Stimulated activated CD8-positive, alpha-beta memory T cell treated with anti-CD3 and anti-CD28 coated beads, Interleukin-2, amount 100 ng/mL, for 1 hour (primary cell): ENCODE data around the gene STOX2.
"Not testable (repeated sequence)": the region's sequence is repeated elsewhere in the genome, so short reads cannot be mapped to it uniquely, and the experiment has no call there.

Experiments used
- DNase-seq, 2 donors: peaks; one replicate each; pipeline ENCODE4 v3.0.0-alpha.2; 2020; ENCODE audit warnings: low read depth in 2 of 2

The STOX2 gene

DNA sequence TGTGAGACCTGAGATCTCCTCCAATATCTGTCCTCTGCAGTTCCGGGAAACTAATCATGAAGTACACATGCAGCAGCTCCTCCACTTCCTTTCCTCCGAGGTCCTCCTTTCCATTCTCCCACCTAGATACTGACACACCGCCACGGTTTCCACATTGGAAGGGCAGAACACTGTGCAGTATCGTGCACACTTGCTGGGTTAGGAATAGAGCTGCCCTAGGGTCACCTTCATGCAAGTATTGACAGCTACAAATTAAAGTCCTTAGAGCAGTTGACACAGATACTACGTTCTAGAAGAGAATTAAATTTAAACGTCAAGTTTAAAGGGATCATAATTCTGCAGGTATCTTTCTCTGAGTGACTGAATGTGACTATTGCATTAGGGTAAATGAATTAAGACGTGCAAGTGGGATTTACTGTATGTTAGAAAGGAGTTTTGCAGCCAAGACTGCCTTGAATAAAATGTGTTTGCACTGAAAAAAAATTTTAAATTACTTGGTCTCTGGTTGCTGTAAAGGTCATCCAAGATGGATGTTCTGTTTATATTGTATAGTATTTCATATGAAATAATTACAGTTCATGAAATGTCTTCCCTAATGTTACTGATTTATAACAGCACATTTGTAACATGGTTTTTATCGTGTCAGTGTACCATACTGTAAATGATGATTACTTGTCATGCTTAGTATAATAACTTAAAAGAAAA lies 117.7 kb downstream of the STOX2 start:
- no peak for DNase-seq

- DNase-seq: no peak
Measured at GRCh38 chr4:184024637-184025036, 119.5 kb downstream of the STOX2 start.

- DNase-seq: no peak
Measured at GRCh38 chr4:184028561-184029374, 123.7 kb downstream of the STOX2 start.

DNA sequence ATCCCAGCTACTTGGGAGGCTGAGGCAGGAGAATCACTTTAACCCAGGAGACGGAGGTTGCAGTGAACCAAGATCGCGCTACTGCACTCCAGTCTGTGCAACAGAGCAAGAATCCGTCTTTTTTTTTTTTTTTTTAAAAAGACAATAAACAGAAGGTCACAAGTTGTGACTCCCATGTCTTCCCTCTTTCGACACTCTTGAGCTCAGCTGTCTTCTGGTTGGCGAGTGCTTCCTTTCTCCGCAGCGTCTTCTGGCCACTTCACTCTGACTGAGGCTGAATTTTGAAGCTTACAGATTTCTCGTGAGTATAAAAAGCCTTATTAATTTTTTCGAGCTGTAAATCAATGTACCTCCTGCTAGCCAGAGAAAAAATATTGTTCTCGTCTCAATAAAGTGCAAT lies 124.9 kb downstream of the STOX2 start:
- DNase-seq: no peak

- no peak for DNase-seq
Measured at GRCh38 chr4:184030764-184031163, 125.7 kb downstream of the STOX2 start.

- no peak for DNase-seq
Measured at GRCh38 chr4:184032091-184032490, 127.0 kb downstream of the STOX2 start.

DNA sequence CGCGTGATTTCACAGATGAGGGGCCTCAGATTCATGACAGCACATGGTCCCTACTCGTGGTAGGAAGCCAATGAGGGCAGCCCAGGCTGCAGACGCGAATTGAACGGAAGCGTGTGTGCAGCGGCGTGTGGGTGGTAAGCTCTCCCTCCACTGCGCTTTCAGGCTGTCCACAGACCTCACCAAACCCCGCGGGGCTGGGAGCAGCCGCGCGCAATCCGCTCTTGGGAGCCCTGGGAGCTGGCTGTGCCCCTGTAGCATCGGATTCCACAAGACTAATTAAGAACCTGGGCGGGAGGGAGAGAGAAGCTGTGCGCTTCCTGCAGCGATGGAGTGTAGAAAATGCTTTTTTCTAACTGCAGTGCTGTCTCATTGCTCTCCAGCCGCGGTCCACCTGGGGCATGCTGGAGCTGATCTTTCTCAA lies 134.9 kb downstream of the STOX2 start:
- DNase-seq: no peak

GRCh38 chr4:184041156-184041555 lies 136.0 kb downstream of the STOX2 start:
- no peak for DNase-seq

GRCh38 chr4:184046148-184046547 lies 141.0 kb downstream of the STOX2 start:
- DNase-seq: no peak

- DNase-seq: not testable (repeated sequence)
Measured at GRCh38 chr4:184051262-184051661, 146.2 kb downstream of the STOX2 start.

- DNase-seq: no peak
Measured at GRCh38 chr4:184052616-184053015, 147.5 kb downstream of the STOX2 start.

DNA sequence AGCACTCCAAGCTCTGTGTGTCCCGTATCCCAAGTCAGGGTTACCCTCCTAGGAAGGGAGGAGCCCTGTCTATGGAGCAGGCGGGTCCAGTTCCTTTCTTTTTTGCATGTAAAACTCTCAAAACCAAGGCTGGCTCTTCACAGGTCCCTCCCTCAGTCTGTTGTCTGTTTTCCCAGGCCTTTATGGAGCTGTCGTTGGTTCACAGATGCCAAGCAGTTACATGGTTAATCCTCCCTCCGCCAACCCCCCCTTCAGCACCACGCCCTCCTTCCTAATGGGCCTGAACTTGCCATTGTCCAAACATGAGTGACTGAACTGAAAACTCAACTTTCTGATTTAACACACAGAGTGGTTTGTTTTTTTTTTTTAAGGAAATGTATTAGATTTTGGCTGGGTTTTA lies 148.3 kb downstream of the STOX2 start:
- no peak for DNase-seq

DNA sequence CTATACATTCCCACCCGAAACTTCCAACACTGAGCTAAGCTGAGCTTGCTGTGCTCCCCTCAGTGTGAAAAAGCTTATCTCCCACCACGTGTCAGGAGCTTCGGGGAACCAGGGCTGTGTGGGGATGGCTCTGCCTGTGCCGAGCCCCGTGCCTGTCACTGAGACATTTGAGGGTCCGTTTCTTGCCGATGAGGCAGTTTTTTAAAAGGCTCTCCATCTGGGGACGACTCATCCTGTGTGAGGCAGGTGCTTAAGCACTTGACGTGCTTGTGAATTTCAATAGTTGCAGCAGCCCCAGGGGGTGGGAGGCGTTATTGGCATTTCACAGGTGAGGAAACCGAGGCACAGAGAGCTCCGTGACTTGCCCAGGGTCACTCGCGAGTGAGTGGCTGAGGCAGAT lies 151.8 kb downstream of the STOX2 start:
- no peak for DNase-seq

GRCh38 chr4:184058026-184058425 lies 152.9 kb downstream of the STOX2 start:
- no peak for DNase-seq

- DNase-seq: no peak
Measured at GRCh38 chr4:184059099-184059498, 154.0 kb downstream of the STOX2 start.

GRCh38 chr4:184061582-184061981 lies 156.5 kb downstream of the STOX2 start:
- no peak for DNase-seq

GRCh38 chr4:184062769-184063168 lies 157.7 kb downstream of the STOX2 start:
- no peak for DNase-seq

GRCh38 chr4:184064877-184065276 lies 159.8 kb downstream of the STOX2 start:
- no peak for DNase-seq

GRCh38 chr4:184066584-184067300 lies 161.6 kb downstream of the STOX2 start:
- DNase-seq: no peak

DNA sequence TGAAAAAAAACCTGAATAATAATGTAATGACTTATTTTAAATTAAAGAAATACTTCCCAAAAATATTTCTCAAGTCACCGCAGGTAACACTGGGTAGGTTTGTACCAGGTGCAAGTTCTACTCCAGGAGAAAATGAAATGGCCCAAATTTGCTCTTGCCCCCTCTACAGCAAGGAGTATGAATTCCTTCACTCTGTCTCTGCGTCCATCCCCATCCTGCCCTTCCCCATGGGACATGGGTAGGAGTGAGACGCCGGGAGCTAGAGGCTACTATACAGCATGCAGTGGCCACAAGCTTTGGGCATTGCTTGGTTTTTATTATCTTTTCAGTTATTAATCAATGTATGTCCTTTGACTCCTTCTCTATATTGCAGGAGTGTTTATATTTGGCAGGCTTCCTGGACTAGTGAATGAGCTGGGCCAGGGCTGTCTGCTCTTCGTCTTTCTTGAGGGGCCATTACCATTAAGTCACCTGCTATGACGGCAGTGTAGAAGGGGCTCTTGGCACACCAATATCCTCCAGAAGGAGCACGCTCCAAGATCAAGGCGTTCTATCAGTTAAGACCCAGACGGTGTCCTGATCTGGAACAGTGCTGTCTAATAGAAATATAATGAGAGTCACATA lies 162.9 kb downstream of the STOX2 start:
- no peak for DNase-seq
